HuH-7.5 (cell line): ENCODE results near the gene USP28.

Source experiments
- DNase-seq: peaks from one replicate; pipeline ENCODE4 v3.0.0; 2011; ENCODE audit warnings: low spot score

USP28 gene

DNA sequence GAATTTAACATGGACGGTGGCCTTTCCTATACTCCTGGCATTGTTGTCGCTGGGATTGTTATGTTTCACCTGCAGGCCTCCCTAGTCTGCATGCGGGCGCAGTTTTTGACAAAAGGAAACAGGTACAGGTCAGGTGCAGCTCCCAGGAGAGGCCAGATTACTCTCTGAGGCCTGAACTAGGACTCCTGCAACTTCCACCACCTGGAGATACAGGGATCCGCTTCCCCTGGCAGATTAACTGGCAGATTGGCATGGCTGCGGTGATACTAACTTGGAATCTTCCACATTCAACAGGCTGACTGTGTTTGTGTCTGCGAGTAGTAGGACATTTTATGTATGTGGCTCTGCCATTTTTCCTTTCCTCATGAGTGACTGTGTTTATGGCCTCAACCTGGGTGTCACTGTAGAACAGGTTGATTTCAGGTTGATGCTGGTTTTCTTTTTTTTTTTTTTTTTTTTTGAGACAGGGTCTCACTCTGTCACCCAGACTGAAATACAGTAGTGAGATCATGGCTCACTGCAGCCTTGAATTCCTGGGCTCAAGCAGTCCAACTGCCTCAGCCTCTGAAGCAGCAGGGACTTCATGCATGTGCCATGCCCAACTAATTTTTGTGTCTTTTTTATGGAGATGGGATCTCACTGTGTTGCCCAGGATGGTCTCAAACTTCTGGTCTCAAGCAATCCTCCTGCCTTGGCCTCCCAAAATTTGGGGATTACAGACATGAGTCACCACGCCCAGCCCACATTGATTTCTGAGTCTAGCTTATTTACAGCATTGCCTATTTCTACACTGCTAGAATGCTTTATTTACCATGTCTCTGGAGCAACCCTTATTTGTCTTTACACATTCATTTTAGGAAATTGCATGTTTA lies 1.7 kb upstream of the USP28 start:
- DNase-seq: no peak

DNA sequence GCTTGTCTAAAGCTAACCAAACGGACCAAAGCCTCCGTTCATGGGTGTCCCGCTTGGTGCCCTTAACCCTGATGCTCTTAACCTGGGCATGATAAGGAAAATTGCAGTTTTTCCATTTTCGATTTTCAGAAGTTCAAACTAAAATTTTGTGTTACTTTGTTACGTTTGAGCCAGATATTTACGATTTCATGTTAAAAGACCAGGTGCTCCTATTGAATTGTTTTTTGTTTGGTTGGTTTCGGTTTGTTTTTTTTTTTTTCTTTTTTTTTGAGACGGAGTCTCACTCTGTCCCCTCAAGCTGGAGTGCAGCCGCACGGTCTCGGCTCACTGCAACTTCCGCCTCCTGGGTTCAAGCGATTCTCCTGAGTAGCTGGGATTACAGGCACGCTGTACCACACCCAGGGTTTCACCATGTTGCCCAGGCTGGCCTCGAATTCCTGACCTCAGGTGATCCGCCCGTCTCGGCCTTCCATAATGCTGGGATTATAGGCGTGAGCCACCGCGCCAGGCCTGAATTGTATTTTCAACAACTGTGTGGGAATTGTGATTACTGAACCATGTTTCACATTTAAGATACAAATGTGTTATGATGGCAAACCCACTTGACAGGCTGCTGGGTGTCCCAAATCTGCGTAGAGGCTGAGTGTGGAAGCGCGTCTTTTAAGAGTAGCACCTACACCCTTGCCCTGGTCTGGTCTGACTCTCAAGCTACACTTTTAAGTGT lies 864 bp upstream of the USP28 start:
- DNase-seq: no peak

DNA sequence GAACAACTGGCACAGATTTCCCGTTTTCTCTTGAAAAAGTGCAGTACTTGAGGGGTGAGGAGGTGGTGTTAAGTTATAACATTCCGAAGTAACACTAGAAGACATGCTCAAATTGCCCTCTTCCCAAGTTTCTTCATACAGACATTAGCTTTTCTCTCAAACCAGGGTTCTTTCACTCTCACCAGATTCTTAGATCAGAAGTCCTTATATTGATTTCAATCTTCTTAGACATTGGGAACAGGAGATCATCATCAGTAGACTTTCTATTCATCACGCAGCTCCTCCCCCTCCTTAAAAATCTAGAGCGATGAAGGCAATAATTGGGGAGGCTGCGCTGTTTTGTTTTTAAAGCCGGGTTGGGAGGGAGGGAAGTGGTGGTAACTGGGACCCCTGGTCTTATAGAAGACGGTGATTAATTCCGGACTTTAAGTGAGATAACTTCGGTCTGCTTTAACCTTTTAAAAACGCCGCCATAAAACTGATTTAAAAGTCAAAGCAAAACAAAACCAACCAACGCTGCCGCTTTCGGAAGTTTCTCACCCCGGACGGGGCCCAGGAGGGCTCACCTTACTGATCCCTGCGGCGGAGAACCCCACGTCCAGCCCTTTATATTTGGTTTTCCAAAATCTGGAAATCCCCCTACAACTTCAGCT lies 665 bp downstream of the USP28 start:
- peak; percentile 29 for DNase-seq

DNA sequence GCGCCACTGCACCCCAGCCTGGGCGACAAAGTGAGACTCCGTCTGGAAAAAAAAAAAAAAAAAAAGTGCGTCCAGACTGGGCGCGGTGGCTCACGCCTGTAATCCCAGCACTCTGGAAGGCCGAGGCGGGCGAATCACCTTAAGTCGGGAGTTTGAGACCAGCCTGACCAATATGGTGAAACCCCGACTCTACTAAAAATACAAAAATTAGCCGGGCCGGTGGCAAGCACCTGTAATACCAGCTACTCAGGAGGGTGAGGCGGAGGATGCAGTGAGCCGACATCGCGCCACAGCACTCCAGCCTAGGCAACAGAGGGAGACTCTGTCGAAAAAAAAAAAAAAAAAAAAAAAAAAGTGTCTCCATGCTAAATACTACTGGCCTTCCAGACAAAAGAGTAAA lies 1.3 kb downstream of the USP28 start:
- DNase-seq: no peak

DNA sequence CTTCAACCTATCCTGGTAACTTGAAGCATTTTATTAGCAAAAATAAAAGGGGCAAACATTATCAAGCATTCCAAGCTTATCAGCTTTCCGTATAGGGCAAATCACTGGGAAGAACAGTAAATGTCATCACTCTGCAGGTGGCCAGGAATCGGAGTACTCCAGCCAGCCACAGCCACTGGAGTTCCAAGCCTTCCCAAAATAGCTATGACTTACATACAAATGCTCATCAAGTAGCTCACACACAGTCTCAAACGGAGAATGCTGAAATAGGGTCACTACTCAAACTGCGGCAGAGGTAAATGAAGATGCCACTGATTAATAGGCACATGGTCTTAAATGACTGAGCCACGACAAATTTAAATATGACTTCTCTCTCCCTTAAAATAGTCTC lies 2.1 kb downstream of the USP28 start:
- no peak for DNase-seq

DNA sequence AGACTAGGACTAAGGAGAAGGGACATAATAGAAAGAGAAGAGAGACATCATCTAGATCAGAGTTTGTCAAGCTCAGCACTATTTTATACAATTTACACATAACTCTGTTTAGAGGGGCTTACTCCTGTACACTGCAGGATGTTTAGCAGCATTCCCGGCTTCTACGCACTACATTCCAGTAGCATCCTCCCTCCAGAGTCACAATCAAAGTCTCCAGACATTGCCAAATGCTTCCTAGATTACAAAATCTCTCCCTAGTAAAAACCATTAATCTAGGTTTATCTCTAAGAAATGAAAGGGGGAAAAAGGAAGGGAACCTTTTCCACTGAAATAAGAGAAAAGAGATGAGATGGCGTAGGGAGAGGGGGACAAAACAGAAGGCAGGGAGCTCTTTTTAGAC lies 4.0 kb downstream of the USP28 start:
- no peak for DNase-seq

DNA sequence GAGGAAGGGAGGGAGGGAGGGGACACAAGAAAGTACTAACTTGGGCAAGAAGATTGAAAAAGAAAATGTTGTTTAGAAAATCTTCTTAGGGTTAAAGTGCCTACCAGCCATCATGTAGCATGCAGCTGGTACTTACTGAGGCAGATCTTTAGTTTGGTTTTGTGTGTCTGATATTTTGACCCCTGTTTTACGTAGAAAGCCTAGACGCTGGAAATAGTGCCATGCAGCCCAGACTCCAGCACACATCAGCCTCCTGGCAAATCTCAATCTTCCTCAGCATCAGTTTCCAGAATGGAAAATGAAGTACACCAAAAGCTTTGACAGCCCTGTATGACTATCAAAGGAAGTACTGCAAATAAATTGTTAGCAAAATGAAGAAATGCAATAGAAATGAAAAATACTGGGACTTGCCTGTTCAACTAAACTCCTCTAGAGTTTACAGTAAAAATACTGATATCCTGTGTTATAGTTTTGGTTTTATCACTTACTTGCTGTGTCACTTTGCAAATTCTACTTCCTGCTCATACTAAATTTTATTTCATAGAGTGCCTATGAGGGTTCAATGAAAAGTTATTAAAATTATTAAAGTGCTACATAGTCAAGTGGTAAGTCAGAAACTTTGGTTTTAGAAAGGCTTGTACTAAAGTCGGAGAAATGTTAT lies 7.4 kb downstream of the USP28 start:
- no peak for DNase-seq

DNA sequence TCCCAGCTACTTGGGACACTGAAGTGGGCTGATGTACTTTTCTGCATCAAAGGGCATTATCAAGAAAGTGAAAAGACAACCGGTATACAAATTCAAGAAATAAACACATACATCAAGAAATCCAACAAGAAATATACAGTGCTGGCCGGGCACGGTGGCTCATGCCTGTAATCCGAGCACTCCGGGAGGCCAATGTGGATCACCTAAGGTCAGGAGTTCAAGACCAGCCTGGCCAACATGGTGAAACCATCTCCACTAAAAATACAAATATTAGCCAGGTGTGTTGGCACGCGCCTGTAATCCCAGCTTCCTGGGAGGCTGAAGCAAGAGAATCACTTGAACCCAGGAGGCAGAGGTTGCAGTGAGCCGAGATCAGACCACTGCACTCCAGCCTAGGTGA lies 9.5 kb downstream of the USP28 start:
- DNase-seq: no peak

DNA sequence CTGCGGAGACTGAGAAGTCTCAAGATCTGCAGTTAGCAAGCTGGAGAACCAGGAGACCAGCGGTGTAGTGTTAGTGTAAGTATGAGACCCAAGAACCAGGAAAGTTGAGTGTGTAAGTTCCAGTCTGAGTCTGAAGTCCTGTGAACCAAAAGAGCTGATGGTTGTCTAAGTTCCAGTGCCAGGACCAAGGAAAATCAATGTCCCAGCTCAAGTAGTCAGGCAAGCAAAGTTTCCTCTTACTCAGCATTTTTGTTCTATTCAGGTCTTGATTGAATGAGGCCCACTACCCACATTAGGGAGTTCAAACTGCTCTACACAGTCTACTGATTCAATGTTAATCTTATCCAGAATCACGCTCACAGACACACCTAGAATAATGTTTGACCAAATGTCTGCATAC lies 11.0 kb downstream of the USP28 start:
- no peak for DNase-seq

DNA sequence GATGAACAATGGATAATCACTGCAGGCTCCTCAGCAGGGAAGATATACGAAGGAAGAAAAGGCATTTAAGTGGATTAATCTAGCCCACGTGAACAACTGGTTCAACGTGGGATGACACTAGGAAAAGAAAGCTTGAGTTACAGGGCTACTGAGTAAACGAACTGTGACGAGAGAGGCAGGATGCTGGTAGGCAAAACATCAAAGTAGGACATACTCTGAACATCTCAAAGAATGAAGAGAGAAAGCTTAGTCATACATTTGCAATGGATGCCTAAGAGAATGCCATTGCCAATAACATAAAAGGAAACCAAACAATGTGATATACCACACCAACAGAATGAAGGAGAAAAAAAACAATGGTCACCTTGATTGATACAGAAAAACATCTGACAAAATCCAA lies 12.9 kb downstream of the USP28 start:
- DNase-seq: no peak

DNA sequence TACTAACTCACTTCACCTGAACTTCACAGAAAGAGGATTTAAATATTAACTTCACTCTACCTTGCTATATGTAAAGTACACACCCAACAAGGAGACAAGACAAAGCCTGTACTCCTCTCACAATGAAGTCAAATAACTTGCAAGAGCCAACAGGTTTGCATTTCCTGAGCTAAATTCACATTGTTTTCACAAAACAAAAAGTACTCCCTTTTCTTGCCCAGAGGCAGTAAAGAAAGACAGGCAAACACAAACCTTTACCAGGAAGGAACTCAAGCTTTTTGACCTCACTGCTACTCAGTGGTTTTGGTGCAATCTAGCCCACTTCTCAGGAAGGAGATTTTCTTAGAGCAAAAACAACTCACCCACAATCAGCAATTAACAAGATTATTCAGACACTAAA lies 15.7 kb downstream of the USP28 start:
- DNase-seq: no peak

DNA sequence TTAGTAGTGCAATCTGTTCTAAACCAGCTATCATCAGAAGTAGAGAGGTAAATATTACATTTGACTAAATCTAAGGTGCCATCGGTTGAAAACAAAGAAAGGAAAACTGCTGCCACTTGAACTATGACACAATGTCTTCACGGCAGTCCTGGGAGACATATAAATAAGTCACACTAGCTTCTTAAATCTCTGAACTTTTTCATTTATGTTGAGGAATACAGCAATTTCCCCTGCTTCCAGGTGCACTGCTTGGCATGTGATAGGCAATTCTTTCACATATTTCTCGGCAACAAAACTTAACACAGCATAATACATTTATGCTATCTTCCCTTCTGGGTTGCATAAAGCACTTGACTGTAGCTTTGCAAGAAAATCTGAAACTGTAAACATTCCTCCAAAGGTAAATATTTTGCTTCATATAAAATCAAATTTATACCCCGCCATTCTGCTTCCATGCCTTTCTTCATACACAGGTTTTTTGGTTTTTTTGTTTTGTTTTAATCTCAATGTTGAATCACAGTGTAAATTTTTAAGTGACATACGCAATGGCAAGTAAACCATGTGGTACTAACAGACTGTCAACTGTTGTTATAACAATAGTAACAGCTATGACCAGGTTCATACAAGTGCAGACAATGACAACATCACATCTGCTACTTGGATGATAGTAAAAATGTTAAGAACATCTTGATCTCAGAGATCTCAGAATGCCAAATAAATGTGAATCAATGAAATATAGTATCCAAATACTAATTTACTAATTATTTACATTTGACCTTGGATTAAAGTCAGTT lies 18.2 kb downstream of the USP28 start:
- no peak for DNase-seq

DNA sequence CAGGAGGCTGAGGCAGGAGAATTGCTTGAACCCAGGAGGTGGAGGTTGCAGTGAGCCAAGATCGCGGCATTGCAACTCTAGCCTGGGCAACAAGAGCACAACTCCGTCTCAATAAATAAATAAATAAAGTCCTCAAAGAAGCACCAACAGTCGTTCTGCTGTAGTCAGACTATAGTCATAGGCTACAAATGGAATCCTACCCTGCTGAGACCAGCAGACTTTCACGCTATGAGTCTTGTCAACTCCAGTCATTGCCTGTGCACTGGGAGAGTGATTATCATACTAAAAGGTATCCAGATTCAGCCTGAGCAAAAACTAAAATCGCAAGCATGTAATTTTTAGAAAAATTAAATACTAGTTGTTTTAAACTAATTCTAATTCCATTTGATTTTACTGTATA lies 19.6 kb downstream of the USP28 start:
- DNase-seq: no peak

DNA sequence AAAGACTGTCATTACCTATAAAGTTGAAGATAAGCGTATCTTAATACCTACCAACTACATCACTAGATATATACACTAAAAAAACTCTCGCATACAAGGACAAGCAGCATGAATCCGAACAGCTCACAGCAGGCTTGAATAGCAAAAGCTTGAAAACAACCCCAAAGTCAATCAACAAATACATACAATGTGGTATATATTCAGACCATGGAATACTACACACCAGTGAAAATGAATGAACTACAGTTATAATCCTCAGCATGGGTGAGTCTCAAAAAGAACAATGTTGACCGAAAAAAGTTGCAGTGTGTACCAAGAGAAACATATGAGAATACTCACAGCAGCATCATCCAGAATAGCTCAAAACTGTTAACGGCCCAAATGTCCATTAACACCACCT lies 25.2 kb downstream of the USP28 start:
- no peak for DNase-seq

DNA sequence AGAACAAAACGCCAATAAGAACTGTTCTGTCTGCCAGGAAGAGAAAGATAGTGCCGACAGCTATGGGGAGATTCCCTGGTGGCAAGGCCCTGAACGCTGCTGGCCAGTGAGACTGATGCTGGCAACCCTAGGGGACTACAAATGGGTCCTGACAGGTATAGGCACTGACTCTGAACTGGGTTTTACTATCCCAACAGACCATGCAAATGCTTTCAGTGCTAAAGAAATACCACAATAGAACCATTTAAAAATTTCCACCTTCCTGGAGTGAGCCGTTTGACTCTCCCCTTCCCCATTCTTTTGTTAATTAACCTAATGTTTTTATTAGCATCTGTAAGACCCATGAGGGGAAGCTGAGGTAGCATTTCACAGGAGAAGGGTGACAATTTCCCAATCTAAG lies 25.7 kb downstream of the USP28 start:
- no peak for DNase-seq

DNA sequence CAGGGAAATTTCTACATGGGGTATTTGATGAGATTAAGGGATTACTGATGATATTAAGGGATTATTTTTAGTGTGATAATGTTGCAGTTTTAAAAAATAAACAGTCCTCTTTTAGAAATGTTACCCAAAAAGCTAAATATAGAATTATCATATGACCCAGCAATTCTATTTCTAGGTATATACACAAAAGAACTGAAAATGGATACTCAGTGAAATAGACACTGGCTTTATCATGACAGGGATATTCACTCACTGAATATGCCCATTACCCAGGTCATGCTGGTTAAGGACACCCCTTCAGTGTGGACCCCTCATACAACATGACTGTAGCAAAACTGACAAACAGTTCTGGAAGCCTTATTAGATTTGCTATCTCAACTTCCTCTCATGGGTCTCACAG lies 27.8 kb downstream of the USP28 start:
- DNase-seq: no peak

DNA sequence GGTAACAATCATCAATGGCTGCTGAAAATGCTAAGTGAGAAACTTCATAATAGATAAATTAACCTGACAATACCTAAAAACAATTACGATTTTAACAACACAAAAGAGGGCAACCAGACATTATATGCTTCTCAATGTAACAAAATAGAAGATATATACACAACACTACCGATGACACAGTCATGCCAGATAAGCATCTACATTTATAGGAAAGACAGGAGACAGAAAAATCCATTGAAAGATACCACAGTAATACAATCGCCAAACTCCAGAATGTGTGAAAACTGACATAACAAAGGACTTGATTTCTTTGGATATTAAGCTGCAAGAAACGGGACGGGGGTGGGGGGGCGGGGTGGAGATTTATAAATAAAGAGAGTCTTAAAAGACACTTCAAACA lies 28.3 kb downstream of the USP28 start:
- no peak for DNase-seq

DNA sequence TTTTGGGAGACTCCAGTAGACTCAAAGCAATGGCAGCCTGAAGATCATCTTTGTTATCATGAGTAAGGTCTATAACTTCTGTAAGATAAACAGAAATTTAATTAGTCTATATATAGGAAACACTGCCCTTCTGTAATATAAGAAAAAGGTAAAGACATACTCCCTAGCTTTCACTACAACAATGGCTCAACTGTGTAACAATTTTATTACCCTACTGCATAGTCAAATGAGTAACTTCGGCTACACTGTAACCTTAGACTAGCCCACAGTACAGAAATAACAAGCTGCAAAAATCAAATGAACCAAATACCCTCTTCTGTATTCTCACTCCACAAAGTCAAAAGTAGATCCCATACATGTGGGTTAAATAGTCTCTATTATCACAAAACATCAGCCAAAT lies 33.7 kb downstream of the USP28 start:
- DNase-seq: no peak

DNA sequence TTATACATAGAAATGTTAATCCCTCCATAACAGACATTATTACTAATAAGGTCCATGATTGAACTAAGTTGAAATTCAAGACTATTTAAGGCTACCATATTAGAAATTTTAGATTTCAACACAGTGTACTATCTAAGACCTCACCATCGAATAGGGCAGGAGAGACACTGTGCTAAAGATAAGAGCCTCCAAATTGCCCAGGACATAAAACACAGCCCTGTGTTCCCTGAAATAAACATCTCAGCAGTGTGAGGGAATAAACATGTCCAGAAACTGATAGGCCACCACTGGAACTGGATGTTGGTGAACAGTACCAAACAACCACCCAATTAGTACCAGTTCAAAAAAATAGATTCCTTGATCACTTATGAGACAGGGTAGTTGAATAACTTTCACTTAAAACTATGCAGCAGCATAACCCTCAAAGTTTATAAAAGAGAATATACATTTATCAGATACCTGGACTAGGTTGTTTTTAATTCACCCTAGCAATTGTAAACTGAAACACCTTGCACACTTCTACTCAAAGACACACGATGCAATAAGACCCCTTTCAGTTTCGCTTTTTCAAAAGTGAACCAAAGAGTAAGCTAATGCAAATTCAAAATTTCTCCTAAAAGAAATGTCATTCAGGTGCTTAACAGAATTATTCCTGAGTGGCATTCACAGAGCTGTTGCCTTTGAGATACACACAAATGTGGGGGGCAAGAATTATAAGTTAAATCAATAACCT lies 34.3 kb downstream of the USP28 start:
- no peak for DNase-seq

DNA sequence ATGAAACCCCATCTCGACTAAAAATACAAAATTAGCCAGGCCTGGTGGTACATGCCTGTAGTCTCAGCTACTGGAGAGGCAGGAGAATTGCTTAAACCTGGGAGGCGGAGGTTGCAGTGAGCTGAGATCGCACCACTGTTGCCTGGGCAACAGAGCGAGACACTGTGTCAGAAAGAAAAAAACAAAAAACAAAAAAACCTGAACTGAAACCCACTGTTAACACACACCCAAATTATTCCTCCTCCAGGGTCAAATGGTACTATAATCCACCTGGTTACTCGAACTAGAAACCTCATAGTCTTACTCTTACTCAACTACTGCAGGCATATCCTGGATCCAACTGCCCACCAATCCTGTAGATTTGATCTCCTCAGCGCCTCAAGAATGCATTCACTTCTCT lies 35.5 kb downstream of the USP28 start:
- no peak for DNase-seq

DNA sequence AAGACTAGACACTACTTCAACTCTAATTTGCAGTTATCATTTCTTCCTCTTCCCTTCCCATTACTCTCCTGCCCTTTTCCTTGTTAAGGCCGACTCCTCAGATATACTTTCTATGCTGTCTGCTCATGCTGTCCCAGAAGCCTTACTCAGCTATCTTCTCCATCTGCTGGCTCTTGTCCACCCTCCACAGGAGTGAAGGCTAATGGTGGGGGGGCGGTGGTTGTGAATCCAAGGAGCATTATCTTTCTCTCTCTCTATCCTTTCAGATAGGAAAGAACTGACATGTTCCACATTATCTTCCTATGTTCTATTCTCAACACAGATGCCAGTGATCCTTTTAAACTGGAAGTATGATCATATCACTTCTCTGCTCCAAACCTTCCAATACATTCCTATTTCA lies 37.4 kb downstream of the USP28 start:
- DNase-seq: no peak
